ENCODE results near the gene NKX2-4. TPM values are rescaled to one million over a fixed set of nuclear protein-coding genes. Genes with fewer than 3 reads are reported as not detected.
"Not testable (repeated sequence)": the region's sequence is repeated elsewhere in the genome, so short reads cannot be mapped to it uniquely, and the experiment has no call there.

NKX2-4 gene
- total RNA-seq, 2 experiments from 2014 or later: not detected

- H3K9me3 Mint-ChIP-seq: peaks cover 24% of the 10 kb centered on the region
- H3K27ac Mint-ChIP-seq; H3K4me3 Mint-ChIP-seq; DNase-seq; intact Hi-C loops (cut with micrococcal nuclease); H3K4me1 Mint-ChIP-seq (ENCODE audit: low read depth): not testable (repeated sequence)
- CTCF ChIA-PET: interaction anchor here (1.4 kb wide), 1 partner anchor 179 kb away, joined by 3 read pairs; no protein-coding TSS in a partner anchor
- H3K36me3 Mint-ChIP-seq (ENCODE audit: low read depth): peaks cover 14% of the 10 kb centered on the region
- H3K27me3 Mint-ChIP-seq (ENCODE audit: low read depth): peaks cover 48% of the 10 kb centered on the region
Observed at GRCh38 chr20:21413996-21414395, 16.7 kb upstream of the NKX2-4 start.

GRCh38 chr20:21411725-21412124 is 14.4 kb upstream of the NKX2-4 start:
- CTCF ChIA-PET: no interaction called here
- Mint-ChIP-seq H3K4me3 (no peak overlapping the region), H3K36me3 (ENCODE audit: low read depth) (peaks cover 14% of the 10 kb centered on the region), H3K27me3 (ENCODE audit: low read depth) (peaks cover 44% of the 10 kb centered on the region), H3K27ac (no peak overlapping the region), H3K9me3 (peaks cover 16% of the 10 kb centered on the region), H3K4me1 (ENCODE audit: low read depth) (peaks cover 9% of the 10 kb centered on the region)
- intact Hi-C loops (cut with micrococcal nuclease): no loop called here
- DNase-seq: no peak

GRCh38 chr20:21399005-21399475 is 1.7 kb upstream of the NKX2-4 start:
- peaks cover 3% of the 10 kb centered on the region for H3K9me3 Mint-ChIP-seq
- no peak overlapping the region for H3K27ac Mint-ChIP-seq
- H3K4me1 Mint-ChIP-seq (ENCODE audit: low read depth): peaks cover 5% of the 10 kb centered on the region
- CTCF ChIA-PET: no interaction called here
- H3K4me3 Mint-ChIP-seq: no peak overlapping the region
- peaks cover 63% of the 10 kb centered on the region for H3K27me3 Mint-ChIP-seq (ENCODE audit: low read depth)
- intact Hi-C loops (cut with micrococcal nuclease): loop anchor here (10.0 kb wide), 1 partner anchor 306 kb away; the partner anchor contains the start of gene PAX1
- no peak for DNase-seq
- H3K36me3 Mint-ChIP-seq (ENCODE audit: low read depth): peaks cover 2% of the 10 kb centered on the region

- CTCF ChIA-PET: no interaction called here
- H3K4me3 Mint-ChIP-seq: peak overlapping the region; percentile 42
- peaks cover 2% of the 10 kb centered on the region for H3K36me3 Mint-ChIP-seq (ENCODE audit: low read depth)
- no peak for DNase-seq
- intact Hi-C loops (cut with micrococcal nuclease): loop anchor here (10.0 kb wide), 1 partner anchor 306 kb away; the partner anchor contains the start of gene PAX1
- H3K4me1 Mint-ChIP-seq (ENCODE audit: low read depth): peaks cover 6% of the 10 kb centered on the region
- H3K9me3 Mint-ChIP-seq: peaks cover 3% of the 10 kb centered on the region
- H3K27me3 Mint-ChIP-seq (ENCODE audit: low read depth): peaks cover 64% of the 10 kb centered on the region
- H3K27ac Mint-ChIP-seq: no peak overlapping the region
Observed at GRCh38 chr20:21398109-21399004, 1.0 kb upstream of the NKX2-4 start.

- intact Hi-C loops (cut with micrococcal nuclease): loop anchor here (10.0 kb wide), 1 partner anchor 308 kb away; the partner anchor contains the start of gene PAX1
- Mint-ChIP-seq H3K4me1 (ENCODE audit: low read depth) (peaks cover 16% of the 10 kb centered on the region), H3K27ac (no peak overlapping the region), H3K27me3 (ENCODE audit: low read depth) (peaks cover 72% of the 10 kb centered on the region), H3K9me3 (peaks cover 3% of the 10 kb centered on the region), H3K4me3 (peak overlapping the region; percentile 21), H3K36me3 (ENCODE audit: low read depth) (peaks cover 5% of the 10 kb centered on the region)
- DNase-seq: no peak
- CTCF ChIA-PET: interaction anchor here (0.7 kb wide), 1 partner anchor 108 kb away, joined by 3 read pairs; no protein-coding TSS in a partner anchor
Observed at GRCh38 chr20:21396599-21397340, 556 bp downstream of the NKX2-4 start.

GRCh38 chr20:21395666-21396598 is 1.4 kb downstream of the NKX2-4 start:
- no peak overlapping the region for H3K27ac Mint-ChIP-seq
- H3K4me1 Mint-ChIP-seq (ENCODE audit: low read depth): peaks cover 18% of the 10 kb centered on the region
- CTCF ChIA-PET: interaction anchor here (0.7 to 0.8 kb wide), 2 partner anchors 109 to 111 kb away, joined by 3 read pairs; no protein-coding TSS in a partner anchor

GRCh38 chr20:21395051-21395665 is 2.2 kb downstream of the NKX2-4 start:
- peaks cover 18% of the 10 kb centered on the region for H3K4me1 Mint-ChIP-seq (ENCODE audit: low read depth)

More at GRCh38 chr20:21395666-21396598, 1.4 kb downstream of the NKX2-4 start:
- H3K36me3 Mint-ChIP-seq (ENCODE audit: low read depth): peaks cover 9% of the 10 kb centered on the region
- DNase-seq: peak; percentile 54
- H3K27me3 Mint-ChIP-seq (ENCODE audit: low read depth): peaks cover 71% of the 10 kb centered on the region
- intact Hi-C loops (cut with micrococcal nuclease): loop anchor here (1.0 to 10.0 kb wide), 5 partner anchors 93 to 309 kb away; partner anchors contain the start of genes PAX1 and XRN2
- H3K4me3 Mint-ChIP-seq: peak overlapping the region; percentile 50
- peaks cover 3% of the 10 kb centered on the region for H3K9me3 Mint-ChIP-seq

GRCh38 chr20:21394551-21394950 is 2.8 kb downstream of the NKX2-4 start:
- no peak for DNase-seq
- intact Hi-C loops (cut with micrococcal nuclease): loop anchor here (2.0 to 10.0 kb wide), 4 partner anchors 92 to 310 kb away; partner anchors contain the start of genes PAX1 and XRN2
- CTCF ChIA-PET: interaction anchor here (1.0 to 1.9 kb wide), 2 partner anchors 111 to 159 kb away, joined by 3 to 10 read pairs; no protein-coding TSS in a partner anchor
- peaks cover 63% of the 10 kb centered on the region for H3K27me3 Mint-ChIP-seq (ENCODE audit: low read depth)
- no peak overlapping the region for H3K4me3 Mint-ChIP-seq
- peaks cover 3% of the 10 kb centered on the region for H3K9me3 Mint-ChIP-seq
- H3K27ac Mint-ChIP-seq: no peak overlapping the region
- peaks cover 14% of the 10 kb centered on the region for H3K36me3 Mint-ChIP-seq (ENCODE audit: low read depth)
- peaks cover 18% of the 10 kb centered on the region for H3K4me1 Mint-ChIP-seq (ENCODE audit: low read depth)

More at GRCh38 chr20:21395051-21395665, 2.2 kb downstream of the NKX2-4 start:
- Mint-ChIP-seq H3K27ac (no peak overlapping the region), H3K27me3 (ENCODE audit: low read depth) (peaks cover 68% of the 10 kb centered on the region), H3K4me3 (peak overlapping the region; percentile 50), H3K9me3 (peaks cover 3% of the 10 kb centered on the region), H3K36me3 (ENCODE audit: low read depth) (peaks cover 12% of the 10 kb centered on the region)
- intact Hi-C loops (cut with micrococcal nuclease): loop anchor here (1.0 to 10.0 kb wide), 5 partner anchors 92 to 310 kb away; partner anchors contain the start of genes PAX1 and XRN2
- CTCF ChIA-PET: interaction anchor here (0.8 to 1.9 kb wide), 3 partner anchors 110 to 160 kb away, joined by 3 to 10 read pairs (median 3); no protein-coding TSS in a partner anchor
- no peak for DNase-seq

GRCh38 chr20:21393816-21394519 is 3.4 kb downstream of the NKX2-4 start:
- peaks cover 16% of the 10 kb centered on the region for H3K36me3 Mint-ChIP-seq (ENCODE audit: low read depth)
- H3K27ac Mint-ChIP-seq: no peak overlapping the region
- intact Hi-C loops (cut with micrococcal nuclease): loop anchor here (2.0 to 10.0 kb wide), 4 partner anchors 91 to 311 kb away; partner anchors contain the start of genes PAX1 and XRN2
- peaks cover 2% of the 10 kb centered on the region for H3K9me3 Mint-ChIP-seq
- CTCF ChIA-PET: interaction anchor here (0.7 to 1.9 kb wide), 4 partner anchors 105 to 159 kb away, joined by 3 to 10 read pairs (median 3); no protein-coding TSS in a partner anchor
- H3K27me3 Mint-ChIP-seq (ENCODE audit: low read depth): peaks cover 60% of the 10 kb centered on the region
- H3K4me3 Mint-ChIP-seq: no peak overlapping the region
- H3K4me1 Mint-ChIP-seq (ENCODE audit: low read depth): peaks cover 18% of the 10 kb centered on the region
- no peak for DNase-seq

GRCh38 chr20:21393166-21393565 is 4.2 kb downstream of the NKX2-4 start:
- intact Hi-C loops (cut with micrococcal nuclease): loop anchor here (10.0 kb wide), 1 partner anchor 312 kb away; the partner anchor contains the start of gene PAX1
- Mint-ChIP-seq H3K9me3 (no peaks in the 10 kb centered on the region), H3K36me3 (ENCODE audit: low read depth) (peaks cover 18% of the 10 kb centered on the region), H3K4me3 (no peak overlapping the region), H3K27ac (no peak overlapping the region), H3K4me1 (ENCODE audit: low read depth) (peaks cover 18% of the 10 kb centered on the region), H3K27me3 (ENCODE audit: low read depth) (peaks cover 52% of the 10 kb centered on the region)
- no peak for DNase-seq
- CTCF ChIA-PET: interaction anchor here (0.7 to 1.9 kb wide), 3 partner anchors 106 to 158 kb away, joined by 3 to 10 read pairs (median 3); no protein-coding TSS in a partner anchor

Data from activated naive CD4-positive, alpha-beta T cell treated with anti-CD3 and anti-CD28 coated beads for 36 hours (primary cell).